HepG2 (cell line): ENCODE measurements around the gene NUDT19. TPM values are rescaled to one million over a fixed set of nuclear protein-coding genes. Genes with fewer than 3 reads are reported as not detected.

Source experiments
- ATAC-seq: fragments of 200-7000 bp; cut with Tn5 transposase; 3 replicates; pipeline ENCODE4 v1.9.1; 2020; ENCODE audit warnings: mild to moderate bottlenecking, moderate library complexity
- BruUV-seq: library from RNA; stranded (reverse); fragments of 400-500 nt; replicated peaks from 2 replicates; lab custom pipeline; 2021; lab: Mats Ljungman, UMichigan
- CTCF ChIA-PET: fragments of 300-600 bp; formaldehyde crosslinking; extraction: SDS; loops from one replicate; lab custom pipeline; 2021; ENCODE audit warnings: low total read pairs, inconsistent platforms, low intra/inter-chr PET ratio; lab: Yijun Ruan, JAX
- POLR2A ChIA-PET: fragments of 350-600 bp; sonication (Branson Sonifier 250); formaldehyde crosslinking; loops from one replicate; lab custom pipeline; 2020; ENCODE audit warnings: antibody characterized with exemption, inconsistent platforms; lab: Yijun Ruan, JAX
- DNase-seq: peaks from one replicate; pipeline ENCODE4 v3.0.0-alpha.2; 2015; ENCODE audit warnings: low spot score
- FAIRE-seq: peaks from 3 replicates; lab custom pipeline; 2011; peaks lifted over from hg19 to GRCh38; lab: Jason Lieb, UNC
- H2AFZ ChIP-seq: one replicate; pipeline ENCODE4 v1.6.1; 2011; ENCODE audit warnings: low read length, inconsistent platforms
- H3K27ac ChIP-seq: fragments of 300-600 bp; 3 replicates; pipeline ENCODE4 v1.8.0; 2011; ENCODE audit warnings: mixed run types, mild to moderate bottlenecking, mixed read lengths, low read length, inconsistent platforms; ENCODE audit not compliant: insufficient read depth; ENCODE audit errors: extremely low read length
- H3K27me3 ChIP-seq, 2 experiments: fragments of 200-600 bp in 1 of 2; 2 replicates in 1 of 2; 3 replicates in 1 of 2; pipeline versions ENCODE4 v1.6.0 to v1.8.0; 2011; ENCODE audit warnings: low read length in 2 of 2, mild to moderate bottlenecking in 2 of 2, moderate library complexity in 2 of 2, inconsistent platforms in 1 of 2; ENCODE audit not compliant: insufficient read depth in 2 of 2, control insufficient read depth in 1 of 2
- H3K36me3 ChIP-seq, 2 experiments: fragments of 200-600 bp in 1 of 2; replicated peaks in 1 of 2; 2 replicates in 1 of 2; 3 replicates in 1 of 2; pipeline versions ENCODE4 v1.5.1 to v1.8.0; 2011; ENCODE audit warnings: low read length in 2 of 2, inconsistent platforms in 1 of 2; ENCODE audit not compliant: insufficient read depth in 2 of 2, control insufficient read depth in 1 of 2
- H3K4me1 ChIP-seq: 2 replicates; pipeline ENCODE4 v1.5.1; 2012; ENCODE audit warnings: low read length, inconsistent platforms; ENCODE audit not compliant: insufficient read depth
- H3K4me2 ChIP-seq: 2 replicates; pipeline ENCODE4 v1.6.0; 2011; ENCODE audit warnings: low read depth, low read length, inconsistent platforms
- H3K4me3 ChIP-seq, 3 experiments: fragments of 200-600 bp in 1 of 3; sonication (generic), shearing (Covaris generic) in 1 of 3; replicated peaks in 1 of 3; 2 replicates each; pipeline ENCODE4 v1.5.1; 2011 to 2016; ENCODE audit warnings: low read length in 3 of 3, inconsistent platforms in 2 of 3, low read depth in 2 of 3, mild to moderate bottlenecking in 2 of 3, control low read depth in 1 of 3, mixed read lengths in 1 of 3; ENCODE audit not compliant: insufficient read depth in 1 of 3
- H3K79me2 ChIP-seq: one replicate; pipeline ENCODE4 v1.6.1; 2011; ENCODE audit warnings: low read length, inconsistent platforms; ENCODE audit not compliant: insufficient read depth
- H3K9ac ChIP-seq: 2 replicates; pipeline ENCODE4 v1.6.0; 2011; ENCODE audit warnings: mild to moderate bottlenecking, low read depth, low read length, inconsistent platforms; ENCODE audit not compliant: insufficient read depth
- H3K9me3 ChIP-seq: 2 replicates; pipeline ENCODE4 v1.5.1; 2012; ENCODE audit warnings: mild to moderate bottlenecking, low read length
- H4K20me1 ChIP-seq: 2 replicates; pipeline ENCODE4 v1.6.0; 2011; ENCODE audit warnings: inconsistent platforms, mild to moderate bottlenecking, low read length, moderate library complexity; ENCODE audit not compliant: insufficient read depth
- ARID2 ChIP-seq: sonication (generic); formaldehyde crosslinking; IDR thresholded peaks from 2 replicates; pipeline ENCODE4 v1.8.1; 2022; ENCODE audit warnings: mild to moderate bottlenecking, missing genetic modification reagents, borderline replicate concordance
- POLR2A ChIP-seq, 2 experiments: IDR thresholded peaks; 2 replicates each; pipeline ENCODE4 v1.6.1; 2011; ENCODE audit warnings: low read depth in 2 of 2, low read length in 2 of 2, mild to moderate bottlenecking in 1 of 2, moderate library complexity in 1 of 2; ENCODE audit not compliant: insufficient read depth in 1 of 2
- WGBS: methylation state at CpG from one replicate; pipeline ENCODE4 v1.1.6; 2017; ENCODE audit warnings: low lambda C conversion rate; 5-methylcytosine and 5-hydroxymethylcytosine counted together
- in situ Hi-C: cut with HindIII; loops from 2 replicates; pipeline ENCODE4 v1.10.0; 2017; ENCODE audit warnings: low pct_unique_long_range_greater_than_20kb; ENCODE audit not compliant: extremely low pct_ligation_motif_present
- intact Hi-C: fragments of 100-400 bp; cut with micrococcal nuclease; formaldehyde crosslinking; loops from one replicate; pipeline ENCODE4 v1.10.0; 2022; ENCODE audit not compliant: unreplicated experiment
- polyA plus RNA-seq, 8 experiments: library from polyadenylated mRNA; depleted of rRNA in 3 of 8; stranded (reverse) in 7 of 8; unstranded in 1 of 8; fragments of >200 nt; fragmentation: Illumina TruSeq in 4 of 8; extraction: Trizol in 4 of 8; gene quantifications; 2 replicates each; pipeline versions ENCODE4 v1.2.1 to v1.2.3, GENCODE V29; 2011 to 2016; ENCODE audit warnings: low read depth in 4 of 8, missing spikeins in 1 of 8, mixed read lengths in 1 of 8; ENCODE audit not compliant: insufficient read depth in 1 of 8
- total RNA-seq, 5 experiments: library from RNA; depleted of rRNA; stranded (reverse); fragments of >200 nt; fragmentation: Illumina TruSeq; extraction: Trizol; gene quantifications; 2 replicates each; pipeline ENCODE4 v1.2.3, GENCODE V29; 2016; ENCODE audit warnings: low read depth in 1 of 5
- TF ChIP-seq, protein P1 (sequence below): sonication (generic); formaldehyde crosslinking; IDR thresholded peaks from 2 replicates; pipeline ENCODE4 v1.4.0; 2020; ENCODE audit warnings: mild to moderate bottlenecking, missing genetic modification reagents
- TF ChIP-seq, protein P2 (sequence below), 2 experiments: fragments of 450-650 bp in 1 of 2; sonication (generic) in 1 of 2; formaldehyde crosslinking; IDR thresholded peaks; 2 replicates each; pipeline versions ENCODE4 v1.5.0 to v1.8.0; 2020 to 2022; ENCODE audit warnings: mild to moderate bottlenecking in 1 of 2, missing genetic modification reagents in 1 of 2
- TF ChIP-seq, protein P3 (sequence below): sonication (generic); formaldehyde crosslinking; IDR thresholded peaks from 2 replicates; pipeline ENCODE4 v1.5.1; 2020; ENCODE audit warnings: mild to moderate bottlenecking, moderate library complexity, missing genetic modification reagents
- TF ChIP-seq, protein P4 (sequence below): sonication (generic); formaldehyde crosslinking; IDR thresholded peaks from 2 replicates; pipeline ENCODE4 v1.4.0; 2020; ENCODE audit warnings: missing genetic modification reagents, mild to moderate bottlenecking, borderline replicate concordance

The NUDT19 gene
- total and polyA plus RNA-seq, 2 of the 13 experiments (the other 11 are each of a cell fraction or from before 2014, with no cell fraction given), result 3.1 to 3.6 TPM

DNA sequence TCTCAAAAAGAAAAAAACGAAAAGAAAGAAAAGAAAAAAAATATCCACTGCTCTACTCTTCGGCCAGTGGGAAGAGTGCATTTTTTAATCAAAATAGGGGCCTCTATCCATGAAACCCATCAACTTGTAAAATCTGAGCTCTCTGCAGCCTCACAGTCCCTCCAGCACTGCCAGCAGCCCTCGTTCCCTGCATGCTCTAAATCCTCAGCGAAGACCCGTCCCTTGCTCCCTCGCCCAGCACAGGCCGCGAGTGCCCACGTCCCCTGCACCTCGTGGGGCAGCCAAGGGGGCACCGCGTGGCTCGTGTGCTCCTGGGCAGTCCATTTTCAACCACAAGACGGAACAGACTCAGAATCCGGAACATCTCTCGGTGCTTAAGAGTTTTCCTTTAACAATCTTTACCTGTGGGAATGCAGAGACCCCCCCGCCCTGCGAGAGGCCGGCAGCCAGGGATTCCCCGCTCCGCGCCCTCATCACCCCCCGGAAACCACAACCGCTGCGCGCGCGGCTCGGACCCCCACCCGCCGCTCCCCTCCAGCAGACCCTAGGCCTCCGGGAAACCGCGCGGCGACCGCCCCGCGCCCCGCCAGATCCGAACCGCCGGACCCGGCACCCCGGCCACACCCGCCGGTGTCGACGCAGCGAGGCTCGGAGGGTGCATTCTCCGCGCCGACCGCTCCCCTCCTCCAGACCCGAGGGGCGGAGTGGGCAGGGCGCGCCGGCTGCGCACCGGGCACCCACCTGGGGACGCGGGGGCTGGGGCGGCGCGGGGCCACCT is 17.3 kb upstream of the NUDT19 start:
- Histone ChIP-seq H3K27ac (no peak overlapping the region), H3K36me3 (no peaks in the 10 kb centered on the region), H3K9ac (peak overlapping the region; percentile 65), H3K9me3 (no peaks in the 10 kb centered on the region), H3K4me3 (peak overlapping the region; percentile 74 to 88 (median 85)), H3K4me2 (peak overlapping the region; percentile 94), H3K79me2 (peaks cover 31% of the 10 kb centered on the region), H3K27me3 (peaks cover 3 to 15% of the 10 kb centered on the region in 2 experiments; a peak in 4 of 5 replicates), H4K20me1 (peaks cover 29% of the 10 kb centered on the region), H2AFZ (no peak overlapping the region), H3K4me1 (peaks cover 72% of the 10 kb centered on the region)
- TSS peak; percentile 59 for BruUV-seq
- FAIRE-seq, result no peak
- POLR2A ChIA-PET, result interaction anchor here (0.8 to 2.3 kb wide), 6 partner anchors 9 to 269 kb away, joined by 3 to 21 read pairs (median 4); partner anchors contain the start of genes DPY19L3 and NUDT19
- ATAC-seq, result no peak
- 6% methylated on average over 16 of the region's 67 CpGs for WGBS
- CTCF ChIA-PET, result no interaction called here
- DNase-seq, result no peak
- in situ Hi-C loops, result no loop called here
- intact Hi-C loops, result no loop called here
- TF ChIP-seq, protein P1, sequence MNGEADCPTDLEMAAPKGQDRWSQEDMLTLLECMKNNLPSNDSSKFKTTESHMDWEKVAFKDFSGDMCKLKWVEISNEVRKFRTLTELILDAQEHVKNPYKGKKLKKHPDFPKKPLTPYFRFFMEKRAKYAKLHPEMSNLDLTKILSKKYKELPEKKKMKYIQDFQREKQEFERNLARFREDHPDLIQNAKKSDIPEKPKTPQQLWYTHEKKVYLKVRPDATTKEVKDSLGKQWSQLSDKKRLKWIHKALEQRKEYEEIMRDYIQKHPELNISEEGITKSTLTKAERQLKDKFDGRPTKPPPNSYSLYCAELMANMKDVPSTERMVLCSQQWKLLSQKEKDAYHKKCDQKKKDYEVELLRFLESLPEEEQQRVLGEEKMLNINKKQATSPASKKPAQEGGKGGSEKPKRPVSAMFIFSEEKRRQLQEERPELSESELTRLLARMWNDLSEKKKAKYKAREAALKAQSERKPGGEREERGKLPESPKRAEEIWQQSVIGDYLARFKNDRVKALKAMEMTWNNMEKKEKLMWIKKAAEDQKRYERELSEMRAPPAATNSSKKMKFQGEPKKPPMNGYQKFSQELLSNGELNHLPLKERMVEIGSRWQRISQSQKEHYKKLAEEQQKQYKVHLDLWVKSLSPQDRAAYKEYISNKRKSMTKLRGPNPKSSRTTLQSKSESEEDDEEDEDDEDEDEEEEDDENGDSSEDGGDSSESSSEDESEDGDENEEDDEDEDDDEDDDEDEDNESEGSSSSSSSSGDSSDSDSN, result peak; percentile 44; the same call in 1 of the 2 replicates
- TF ChIP-seq, protein P2, sequence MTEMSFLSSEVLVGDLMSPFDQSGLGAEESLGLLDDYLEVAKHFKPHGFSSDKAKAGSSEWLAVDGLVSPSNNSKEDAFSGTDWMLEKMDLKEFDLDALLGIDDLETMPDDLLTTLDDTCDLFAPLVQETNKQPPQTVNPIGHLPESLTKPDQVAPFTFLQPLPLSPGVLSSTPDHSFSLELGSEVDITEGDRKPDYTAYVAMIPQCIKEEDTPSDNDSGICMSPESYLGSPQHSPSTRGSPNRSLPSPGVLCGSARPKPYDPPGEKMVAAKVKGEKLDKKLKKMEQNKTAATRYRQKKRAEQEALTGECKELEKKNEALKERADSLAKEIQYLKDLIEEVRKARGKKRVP (CRISPR knock-in tag; IDR thresholded peaks at IDR 0.05), result peak in 1 of 2 experiments; percentile 25; a peak in 1 of 4 replicates
- no peak for TF ChIP-seq POLR2A (IDR thresholded peaks at IDR 0.05; ENCODE audit: insufficient read depth in 1 of 2, low read depth in 2 of 2, low read length in 2 of 2)
- TF ChIP-seq, protein P3, sequence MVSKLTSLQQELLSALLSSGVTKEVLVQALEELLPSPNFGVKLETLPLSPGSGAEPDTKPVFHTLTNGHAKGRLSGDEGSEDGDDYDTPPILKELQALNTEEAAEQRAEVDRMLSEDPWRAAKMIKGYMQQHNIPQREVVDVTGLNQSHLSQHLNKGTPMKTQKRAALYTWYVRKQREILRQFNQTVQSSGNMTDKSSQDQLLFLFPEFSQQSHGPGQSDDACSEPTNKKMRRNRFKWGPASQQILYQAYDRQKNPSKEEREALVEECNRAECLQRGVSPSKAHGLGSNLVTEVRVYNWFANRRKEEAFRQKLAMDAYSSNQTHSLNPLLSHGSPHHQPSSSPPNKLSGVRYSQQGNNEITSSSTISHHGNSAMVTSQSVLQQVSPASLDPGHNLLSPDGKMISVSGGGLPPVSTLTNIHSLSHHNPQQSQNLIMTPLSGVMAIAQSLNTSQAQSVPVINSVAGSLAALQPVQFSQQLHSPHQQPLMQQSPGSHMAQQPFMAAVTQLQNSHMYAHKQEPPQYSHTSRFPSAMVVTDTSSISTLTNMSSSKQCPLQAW (CRISPR knock-in tag), result no peak
- TF ChIP-seq ARID2, result no peak
- TF ChIP-seq, protein P4, sequence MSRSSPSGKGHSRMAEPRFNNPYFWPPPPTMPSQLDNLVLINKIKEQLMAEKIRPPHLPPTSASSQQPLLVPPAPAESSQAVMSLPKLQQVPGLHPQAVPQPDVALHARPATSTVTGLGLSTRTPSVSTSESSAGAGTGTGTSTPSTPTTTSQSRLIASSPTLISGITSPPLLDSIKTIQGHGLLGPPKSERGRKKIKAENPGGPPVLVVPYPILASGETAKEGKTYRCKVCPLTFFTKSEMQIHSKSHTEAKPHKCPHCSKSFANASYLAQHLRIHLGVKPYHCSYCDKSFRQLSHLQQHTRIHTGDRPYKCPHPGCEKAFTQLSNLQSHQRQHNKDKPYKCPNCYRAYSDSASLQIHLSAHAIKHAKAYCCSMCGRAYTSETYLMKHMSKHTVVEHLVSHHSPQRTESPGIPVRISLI, result no peak
